HCT116 (cell line): Measurements from ENCODE around the gene SNRNP200. TPM values are rescaled to one million over a fixed set of nuclear protein-coding genes. Genes with fewer than 3 reads are reported as not detected.

Experiments
- ATAC-seq: fragments of 200-7000 bp; cut with Tn5 transposase; 2 replicates; pipeline ENCODE4 v1.9.1; 2020; ENCODE audit warnings: mild to moderate bottlenecking, moderate library complexity
- BruUV-seq: library from RNA; stranded (reverse); fragments of 400-500 nt; replicated peaks from 2 replicates; lab custom pipeline; 2021; lab: Mats Ljungman, UMichigan
- CTCF ChIA-PET: fragments of 300-600 bp; sonication (Branson Sonifier 250); formaldehyde crosslinking; loops from one replicate; lab custom pipeline; 2021; ENCODE audit warnings: antibody characterized with exemption; lab: Charles Lee
- POLR2A ChIA-PET: fragments of 300-600, 350-600 bp; sonication (Branson Sonifier 250); formaldehyde crosslinking; loops from one replicate; lab custom pipeline; 2021; ENCODE audit warnings: antibody characterized with exemption; lab: Charles Lee
- RAD21 ChIA-PET, 2 experiments: fragments of 300-600 bp; sonication (Branson Sonifier 250); formaldehyde crosslinking; loops; one replicate each; lab custom pipeline; 2023; ENCODE audit warnings: low total read pairs in 2 of 2; ENCODE audit not compliant: uncharacterized antibody in 2 of 2, unreplicated experiment in 2 of 2, low non-redundant PET in 1 of 2; lab: Charles Lee
- DNase-seq: peaks from one replicate; pipeline ENCODE4 v3.0.0-alpha.2; 2010; ENCODE audit warnings: low read depth, low spot score
- H2AFZ ChIP-seq: fragments of 200-600 bp; shearing (Covaris generic), sonication (generic); 2 replicates; pipeline ENCODE4 v1.6.1; 2017; ENCODE audit warnings: low read depth, mixed run types, mixed read lengths, antibody characterized with exemption, low read length; ENCODE audit not compliant: poor library complexity, severe bottlenecking
- H3K27ac ChIP-seq: 2 replicates; pipeline ENCODE4 v1.5.1; 2012; ENCODE audit warnings: low read depth, low read length
- H3K27me3 ChIP-seq: fragments of 200-600 bp; sonication (generic); 2 replicates; pipeline ENCODE4 v1.6.1; 2016; ENCODE audit warnings: mixed run types, low read length, mixed read lengths; ENCODE audit not compliant: insufficient read depth
- H3K36me3 ChIP-seq, 2 experiments: fragments of 200-500 bp in 1 of 2; fragments of 200-600 bp in 1 of 2; sonication (Bioruptor generic) in 1 of 2; sonication (generic) in 1 of 2; 2 replicates each; pipeline versions ENCODE4 v1.5.1 to v1.6.1; 2014 to 2016; ENCODE audit warnings: low read length in 2 of 2, inconsistent platforms in 1 of 2, mixed read lengths in 1 of 2, mixed run types in 1 of 2; ENCODE audit not compliant: insufficient read depth in 2 of 2, control insufficient read depth in 1 of 2
- H3K4me1 ChIP-seq, 2 experiments: fragments of 200-600 bp in 1 of 2; sonication (generic) in 1 of 2; 2 replicates each; pipeline versions ENCODE4 v1.5.1 to v1.6.1; 2012 to 2017; ENCODE audit warnings: low read length in 2 of 2, inconsistent platforms in 1 of 2, mild to moderate bottlenecking in 1 of 2, mixed read lengths in 1 of 2, mixed run types in 1 of 2, moderate library complexity in 1 of 2; ENCODE audit not compliant: insufficient read depth in 2 of 2, control insufficient read depth in 1 of 2
- H3K4me2 ChIP-seq: fragments of 200-600 bp; sonication (generic); 2 replicates; pipeline ENCODE4 v1.6.1; 2017; ENCODE audit warnings: mixed run types, low read length, mixed read lengths
- H3K4me3 ChIP-seq, 2 experiments: fragments of 200-600 bp in 1 of 2; sonication (generic) in 1 of 2; replicated peaks in 1 of 2; 2 replicates each; pipeline ENCODE4 v1.5.1; 2011 to 2016; ENCODE audit warnings: low read length in 2 of 2, control low read depth in 1 of 2, low read depth in 1 of 2, mild to moderate bottlenecking in 1 of 2, mixed read lengths in 1 of 2, mixed run types in 1 of 2
- H3K79me2 ChIP-seq: fragments of 200-600 bp; sonication (generic); 2 replicates; pipeline ENCODE4 v1.6.1; 2017; ENCODE audit warnings: mild to moderate bottlenecking, mixed run types, low read length, moderate library complexity, mixed read lengths; ENCODE audit not compliant: insufficient read depth
- H3K9ac ChIP-seq: fragments of 200-600 bp; sonication (generic); 2 replicates; pipeline ENCODE4 v1.6.1; 2016; ENCODE audit warnings: low read length, mixed read lengths
- H3K9me2 ChIP-seq: fragments of 200-600 bp; sonication (generic), shearing (Covaris generic); 2 replicates; pipeline ENCODE4 v1.6.1; 2017; ENCODE audit warnings: mixed run types, mild to moderate bottlenecking, moderate library complexity; ENCODE audit not compliant: insufficient read depth
- H3K9me3 ChIP-seq, 2 experiments: fragments of 200-500 bp in 1 of 2; fragments of 200-600 bp in 1 of 2; sonication (Bioruptor generic) in 1 of 2; sonication (generic) in 1 of 2; 2 replicates each; pipeline ENCODE4 v1.6.1; 2014 to 2017; ENCODE audit warnings: low read length in 2 of 2, mixed read lengths in 2 of 2, inconsistent platforms in 1 of 2, low read depth in 1 of 2, mild to moderate bottlenecking in 1 of 2, mixed run types in 1 of 2, moderate library complexity in 1 of 2; ENCODE audit not compliant: control insufficient read depth in 1 of 2, insufficient read depth in 1 of 2
- H4K20me1 ChIP-seq: fragments of 200-600 bp; sonication (generic), shearing (Covaris generic); 2 replicates; pipeline ENCODE4 v1.6.1; 2017; ENCODE audit warnings: mixed run types, mild to moderate bottlenecking, moderate library complexity; ENCODE audit not compliant: insufficient read depth
- CBX3 ChIP-seq: IDR thresholded peaks from 2 replicates; pipeline ENCODE4 v1.6.1; 2012; ENCODE audit warnings: low read depth
- EGR1 ChIP-seq: IDR thresholded peaks from 2 replicates; pipeline ENCODE4 v1.6.1; 2012; ENCODE audit warnings: low read depth
- FOSL1 ChIP-seq: IDR thresholded peaks from 2 replicates; pipeline ENCODE4 v1.6.1; 2012; ENCODE audit warnings: low read depth
- POLR2A ChIP-seq: IDR thresholded peaks from 2 replicates; pipeline ENCODE4 v1.7.0; 2011; ENCODE audit warnings: borderline replicate concordance; ENCODE audit not compliant: insufficient read depth, insufficient read length; ENCODE audit errors: extremely low read depth
- POLR2AphosphoS5 ChIP-seq: IDR thresholded peaks from 2 replicates; pipeline ENCODE4 v1.6.1; 2011; ENCODE audit warnings: mild to moderate bottlenecking, low read depth, low read length, moderate library complexity
- SP1 ChIP-seq: IDR thresholded peaks from 2 replicates; pipeline ENCODE4 v1.6.1; 2012; ENCODE audit warnings: low read depth
- TCF7L2 ChIP-seq: IDR thresholded peaks from 2 replicates; pipeline ENCODE4 v1.7.0; 2011; ENCODE audit warnings: borderline replicate concordance, inconsistent platforms; ENCODE audit not compliant: insufficient read depth, insufficient read length; ENCODE audit errors: extremely low read depth
- intact Hi-C: fragments of 100-400 bp; cut with micrococcal nuclease; formaldehyde crosslinking; loops from 2 replicates; pipeline ENCODE4 v1.10.0; 2022
- total RNA-seq: library from RNA; stranded (reverse); gene quantifications from one replicate; pipeline ENCODE4 v1.2.1, GENCODE V29; 2021; ENCODE audit not compliant: unreplicated experiment
- TF ChIP-seq, protein P1 (sequence below): IDR thresholded peaks from 2 replicates; pipeline ENCODE4 v1.6.1; 2011; ENCODE audit warnings: mild to moderate bottlenecking, low read length, moderate library complexity; ENCODE audit not compliant: insufficient replicate concordance; ENCODE audit errors: extremely low read depth
- TF ChIP-seq, protein P2 (sequence below): IDR thresholded peaks from 2 replicates; pipeline ENCODE4 v1.6.1; 2012; ENCODE audit warnings: low read depth
- TF ChIP-seq, protein P3 (sequence below), 3 experiments: fragments of 200-600 bp in 1 of 3; sonication (generic) in 1 of 3; IDR thresholded peaks in 2 of 3; conservative IDR thresholded peaks in 1 of 3; 2 replicates each; pipeline ENCODE4 v1.5.1; 2012 to 2017; ENCODE audit warnings: low read depth in 2 of 3, low read length in 2 of 3, antibody characterized with exemption in 1 of 3, borderline replicate concordance in 1 of 3, control low read depth in 1 of 3, mild to moderate bottlenecking in 1 of 3, mixed read lengths in 1 of 3, mixed run types in 1 of 3, moderate library complexity in 1 of 3; ENCODE audit not compliant: insufficient read depth in 1 of 3

SNRNP200 gene
- total RNA-seq, 1 experiment from 2014 or later: 202 TPM

DNA sequence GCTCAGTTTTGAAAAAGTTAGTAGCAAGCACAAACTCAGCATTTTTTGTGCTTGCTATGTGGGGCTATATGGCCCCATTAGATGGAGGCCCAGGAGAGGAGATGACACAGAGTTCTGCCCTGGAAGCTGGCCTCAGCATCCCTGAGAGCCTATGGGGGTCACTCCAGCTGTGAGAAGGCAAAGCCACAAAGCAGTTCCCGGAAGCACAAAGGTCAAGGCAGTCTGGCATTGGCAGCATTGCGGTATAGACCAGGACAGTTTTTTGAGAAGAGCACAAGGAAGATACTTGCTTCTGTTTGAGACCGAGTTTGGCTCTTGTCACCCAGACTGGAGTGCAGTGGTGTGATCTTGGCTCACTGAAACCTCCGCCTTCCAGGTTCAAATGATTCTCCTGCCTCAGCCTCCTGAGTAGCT lies 12.2 kb upstream of the SNRNP200 start (continued):
- TF ChIP-seq, protein P1, sequence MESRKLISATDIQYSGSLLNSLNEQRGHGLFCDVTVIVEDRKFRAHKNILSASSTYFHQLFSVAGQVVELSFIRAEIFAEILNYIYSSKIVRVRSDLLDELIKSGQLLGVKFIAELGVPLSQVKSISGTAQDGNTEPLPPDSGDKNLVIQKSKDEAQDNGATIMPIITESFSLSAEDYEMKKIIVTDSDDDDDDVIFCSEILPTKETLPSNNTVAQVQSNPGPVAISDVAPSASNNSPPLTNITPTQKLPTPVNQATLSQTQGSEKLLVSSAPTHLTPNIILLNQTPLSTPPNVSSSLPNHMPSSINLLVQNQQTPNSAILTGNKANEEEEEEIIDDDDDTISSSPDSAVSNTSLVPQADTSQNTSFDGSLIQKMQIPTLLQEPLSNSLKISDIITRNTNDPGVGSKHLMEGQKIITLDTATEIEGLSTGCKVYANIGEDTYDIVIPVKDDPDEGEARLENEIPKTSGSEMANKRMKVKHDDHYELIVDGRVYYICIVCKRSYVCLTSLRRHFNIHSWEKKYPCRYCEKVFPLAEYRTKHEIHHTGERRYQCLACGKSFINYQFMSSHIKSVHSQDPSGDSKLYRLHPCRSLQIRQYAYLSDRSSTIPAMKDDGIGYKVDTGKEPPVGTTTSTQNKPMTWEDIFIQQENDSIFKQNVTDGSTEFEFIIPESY: no peak
- TF ChIP-seq EGR1 (no peak), POLR2AphosphoS5 (no peak)

DNA sequence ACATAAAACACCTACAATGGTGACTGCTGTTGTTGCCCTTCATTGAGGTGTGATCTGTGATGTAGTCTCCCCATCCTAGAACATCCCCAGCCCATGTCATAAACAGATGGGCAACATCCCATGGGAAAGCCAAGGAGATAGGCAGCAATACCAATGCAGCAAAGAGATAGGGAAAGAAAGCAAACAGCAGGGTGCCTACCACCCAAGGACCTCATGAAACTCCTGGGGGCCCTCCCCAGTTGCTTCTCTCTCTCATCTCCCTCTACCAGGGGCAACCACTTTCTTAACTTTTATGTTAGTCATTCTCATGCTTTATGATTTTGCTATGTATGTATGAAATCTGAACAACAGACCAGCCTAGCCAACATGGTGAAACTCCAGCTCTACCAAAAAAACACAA lies 11.7 kb upstream of the SNRNP200 start:
- intact Hi-C loops: no loop called here
- no peaks in the 10 kb centered on the region for H3K27me3 ChIP-seq
- no peak overlapping the region for H3K4me3 ChIP-seq
- H3K9me3 ChIP-seq: no peaks in the 10 kb centered on the region; a peak in 1 of 4 replicates
- no peaks in the 10 kb centered on the region for H3K79me2 ChIP-seq
- ChIA-PET RAD21 (no interaction called here), CTCF (no interaction called here), POLR2A (no interaction called here)
- H2AFZ ChIP-seq: no peak overlapping the region
- no peak overlapping the region for H3K4me2 ChIP-seq
- no peak for ATAC-seq
- H3K36me3 ChIP-seq: no peaks in the 10 kb centered on the region
- H3K27ac ChIP-seq: no peak overlapping the region
- no TSS peak for BruUV-seq
- TF ChIP-seq, protein P2, sequence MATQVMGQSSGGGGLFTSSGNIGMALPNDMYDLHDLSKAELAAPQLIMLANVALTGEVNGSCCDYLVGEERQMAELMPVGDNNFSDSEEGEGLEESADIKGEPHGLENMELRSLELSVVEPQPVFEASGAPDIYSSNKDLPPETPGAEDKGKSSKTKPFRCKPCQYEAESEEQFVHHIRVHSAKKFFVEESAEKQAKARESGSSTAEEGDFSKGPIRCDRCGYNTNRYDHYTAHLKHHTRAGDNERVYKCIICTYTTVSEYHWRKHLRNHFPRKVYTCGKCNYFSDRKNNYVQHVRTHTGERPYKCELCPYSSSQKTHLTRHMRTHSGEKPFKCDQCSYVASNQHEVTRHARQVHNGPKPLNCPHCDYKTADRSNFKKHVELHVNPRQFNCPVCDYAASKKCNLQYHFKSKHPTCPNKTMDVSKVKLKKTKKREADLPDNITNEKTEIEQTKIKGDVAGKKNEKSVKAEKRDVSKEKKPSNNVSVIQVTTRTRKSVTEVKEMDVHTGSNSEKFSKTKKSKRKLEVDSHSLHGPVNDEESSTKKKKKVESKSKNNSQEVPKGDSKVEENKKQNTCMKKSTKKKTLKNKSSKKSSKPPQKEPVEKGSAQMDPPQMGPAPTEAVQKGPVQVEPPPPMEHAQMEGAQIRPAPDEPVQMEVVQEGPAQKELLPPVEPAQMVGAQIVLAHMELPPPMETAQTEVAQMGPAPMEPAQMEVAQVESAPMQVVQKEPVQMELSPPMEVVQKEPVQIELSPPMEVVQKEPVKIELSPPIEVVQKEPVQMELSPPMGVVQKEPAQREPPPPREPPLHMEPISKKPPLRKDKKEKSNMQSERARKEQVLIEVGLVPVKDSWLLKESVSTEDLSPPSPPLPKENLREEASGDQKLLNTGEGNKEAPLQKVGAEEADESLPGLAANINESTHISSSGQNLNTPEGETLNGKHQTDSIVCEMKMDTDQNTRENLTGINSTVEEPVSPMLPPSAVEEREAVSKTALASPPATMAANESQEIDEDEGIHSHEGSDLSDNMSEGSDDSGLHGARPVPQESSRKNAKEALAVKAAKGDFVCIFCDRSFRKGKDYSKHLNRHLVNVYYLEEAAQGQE: no peak
- TF ChIP-seq POLR2A (no peak), TCF7L2 (no peak), CBX3 (no peak), FOSL1 (no peak), SP1 (no peak), POLR2AphosphoS5 (no peak)
- TF ChIP-seq, protein P3, sequence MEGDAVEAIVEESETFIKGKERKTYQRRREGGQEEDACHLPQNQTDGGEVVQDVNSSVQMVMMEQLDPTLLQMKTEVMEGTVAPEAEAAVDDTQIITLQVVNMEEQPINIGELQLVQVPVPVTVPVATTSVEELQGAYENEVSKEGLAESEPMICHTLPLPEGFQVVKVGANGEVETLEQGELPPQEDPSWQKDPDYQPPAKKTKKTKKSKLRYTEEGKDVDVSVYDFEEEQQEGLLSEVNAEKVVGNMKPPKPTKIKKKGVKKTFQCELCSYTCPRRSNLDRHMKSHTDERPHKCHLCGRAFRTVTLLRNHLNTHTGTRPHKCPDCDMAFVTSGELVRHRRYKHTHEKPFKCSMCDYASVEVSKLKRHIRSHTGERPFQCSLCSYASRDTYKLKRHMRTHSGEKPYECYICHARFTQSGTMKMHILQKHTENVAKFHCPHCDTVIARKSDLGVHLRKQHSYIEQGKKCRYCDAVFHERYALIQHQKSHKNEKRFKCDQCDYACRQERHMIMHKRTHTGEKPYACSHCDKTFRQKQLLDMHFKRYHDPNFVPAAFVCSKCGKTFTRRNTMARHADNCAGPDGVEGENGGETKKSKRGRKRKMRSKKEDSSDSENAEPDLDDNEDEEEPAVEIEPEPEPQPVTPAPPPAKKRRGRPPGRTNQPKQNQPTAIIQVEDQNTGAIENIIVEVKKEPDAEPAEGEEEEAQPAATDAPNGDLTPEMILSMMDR (IDR thresholded peaks at IDR 0.05 in 2 of 3, conservative IDR thresholded peaks at IDR 0.05 in 1 of 3; ENCODE audit: borderline replicate concordance in 1 of 3, insufficient read depth in 1 of 3, low read depth in 2 of 3, low read length in 2 of 3): no peak
- TF ChIP-seq, all 23 proteins: peak for 0
- no peak for DNase-seq
- peaks cover 1 to 29% of the 10 kb centered on the region in 2 experiments for H3K4me1 ChIP-seq
- H4K20me1 ChIP-seq: no peaks in the 10 kb centered on the region
- no peak overlapping the region for H3K9ac ChIP-seq
- no peaks in the 10 kb centered on the region for H3K9me2 ChIP-seq
